Astrocyte (in vitro differentiated cells and primary cell): ENCODE results near the gene PDK2. TPM values are rescaled to one million over a fixed set of nuclear protein-coding genes. Genes with fewer than 3 reads are reported as not detected.

ENCODE experiments used
- DNase-seq: peaks from one replicate; pipeline ENCODE4 v3.0.0-alpha.2; 2010; ENCODE audit warnings: low read depth
- FAIRE-seq: peaks from 2 replicates; lab custom pipeline; 2011; peaks lifted over from hg19 to GRCh38; lab: Jason Lieb, UNC
- H2AFZ ChIP-seq: 2 replicates; pipeline ENCODE4 v1.6.0; 2012; ENCODE audit warnings: low read depth, low read length, inconsistent platforms
- H3K27ac ChIP-seq: 2 replicates; pipeline ENCODE4 v1.5.1; 2011; ENCODE audit warnings: low read depth, low read length, inconsistent platforms
- H3K27me3 ChIP-seq: 2 replicates; pipeline ENCODE4 v1.6.0; 2011; ENCODE audit warnings: low read length, inconsistent platforms; ENCODE audit not compliant: insufficient read depth
- H3K36me3 ChIP-seq: 2 replicates; pipeline ENCODE4 v1.5.1; 2011; ENCODE audit warnings: low read length, inconsistent platforms; ENCODE audit not compliant: insufficient read depth
- H3K4me1 ChIP-seq: 2 replicates; pipeline ENCODE4 v1.5.1; 2011; ENCODE audit warnings: low read length, inconsistent platforms; ENCODE audit not compliant: insufficient read depth
- H3K4me2 ChIP-seq: 2 replicates; pipeline ENCODE4 v1.6.0; 2012; ENCODE audit warnings: low read length, inconsistent platforms
- H3K4me3 ChIP-seq: 2 replicates; pipeline ENCODE4 v1.5.1; 2011; ENCODE audit warnings: low read depth, mild to moderate bottlenecking, low read length, inconsistent platforms; ENCODE audit not compliant: insufficient read depth
- H3K79me2 ChIP-seq: 2 replicates; pipeline ENCODE4 v1.6.0; 2012; ENCODE audit warnings: mild to moderate bottlenecking, low read length, inconsistent platforms; ENCODE audit not compliant: insufficient read depth
- H3K9ac ChIP-seq: 2 replicates; pipeline ENCODE4 v1.6.0; 2012; ENCODE audit warnings: mild to moderate bottlenecking, low read length, inconsistent platforms
- H3K9me3 ChIP-seq: 2 replicates; pipeline ENCODE4 v1.5.1; 2012; ENCODE audit warnings: low read depth, mild to moderate bottlenecking, low read length, inconsistent platforms; ENCODE audit not compliant: insufficient read depth
- H4K20me1 ChIP-seq: 2 replicates; pipeline ENCODE4 v1.6.0; 2012; ENCODE audit warnings: low read length, inconsistent platforms; ENCODE audit not compliant: insufficient read depth
- H3K27ac Mint-ChIP-seq: one replicate; pipeline ENCODE4 v1.8.0; 2021; ENCODE audit warnings: mild to moderate bottlenecking, mixed read lengths; ENCODE audit not compliant: unreplicated experiment
- H3K27me3 Mint-ChIP-seq: one replicate; pipeline ENCODE4 v1.8.0; 2021; ENCODE audit warnings: low read depth, mixed read lengths; ENCODE audit not compliant: unreplicated experiment
- H3K36me3 Mint-ChIP-seq: one replicate; pipeline ENCODE4 v1.8.0; 2021; ENCODE audit warnings: low read depth, mixed read lengths; ENCODE audit not compliant: unreplicated experiment
- H3K4me1 Mint-ChIP-seq: one replicate; pipeline ENCODE4 v1.8.0; 2021; ENCODE audit warnings: low read depth, mixed read lengths; ENCODE audit not compliant: unreplicated experiment
- H3K4me3 Mint-ChIP-seq: one replicate; pipeline ENCODE4 v1.8.0; 2021; ENCODE audit warnings: mild to moderate bottlenecking, moderate library complexity, mixed read lengths; ENCODE audit not compliant: unreplicated experiment
- H3K9me3 Mint-ChIP-seq: one replicate; pipeline ENCODE4 v1.8.0; 2021; ENCODE audit warnings: mild to moderate bottlenecking, mixed read lengths; ENCODE audit not compliant: unreplicated experiment
- CTCF ChIP-seq: IDR thresholded peaks from 2 replicates; pipeline ENCODE4 v1.5.1; 2011; ENCODE audit warnings: low read depth, mild to moderate bottlenecking, inconsistent platforms, low read length, moderate library complexity; ENCODE audit not compliant: insufficient read depth
- EZH2 ChIP-seq: IDR thresholded peaks from 2 replicates; pipeline ENCODE4 v1.6.1; 2012; ENCODE audit warnings: mild to moderate bottlenecking, low read length, inconsistent platforms; ENCODE audit not compliant: insufficient read depth
- total RNA-seq: library from RNA; stranded (reverse); gene quantifications from 2 replicates; pipeline ENCODE4 v1.2.1, GENCODE V29; 2021

PDK2 gene
- total RNA-seq, 1 donor from 2014 or later = 25.8 TPM

GRCh38 chr17:50076221-50076590 is 18.9 kb upstream of the PDK2 start:
- Histone ChIP-seq H3K4me3 (no peak overlapping the region), H3K79me2 (peaks cover 57% of the 10 kb centered on the region), H2AFZ (no peak overlapping the region), H3K36me3 (peaks cover 75% of the 10 kb centered on the region), H3K9me3 (no peaks in the 10 kb centered on the region), H3K27me3 (no peaks in the 10 kb centered on the region), H3K27ac (no peak overlapping the region), H4K20me1 (peaks cover 93% of the 10 kb centered on the region), H3K4me2 (no peak overlapping the region), H3K9ac (no peak overlapping the region), H3K4me1 (no peaks in the 10 kb centered on the region)
- no peak for DNase-seq
- H3K4me3 Mint-ChIP-seq = no peak overlapping the region
- peaks cover 7% of the 10 kb centered on the region for H3K4me1 Mint-ChIP-seq
- peaks cover 2% of the 10 kb centered on the region for H3K9me3 Mint-ChIP-seq
- H3K27ac Mint-ChIP-seq = no peak overlapping the region
- TF ChIP-seq EZH2 (no peak), CTCF (no peak)
- H3K27me3 Mint-ChIP-seq = no peaks in the 10 kb centered on the region
- peaks cover 42% of the 10 kb centered on the region for H3K36me3 Mint-ChIP-seq
- FAIRE-seq = no peak

- Histone ChIP-seq H2AFZ (no peak overlapping the region), H3K4me2 (no peak overlapping the region), H3K27ac (no peak overlapping the region), H3K27me3 (no peaks in the 10 kb centered on the region), H3K36me3 (peaks cover 75% of the 10 kb centered on the region), H3K4me1 (no peaks in the 10 kb centered on the region), H4K20me1 (peaks cover 89% of the 10 kb centered on the region), H3K9me3 (no peaks in the 10 kb centered on the region), H3K4me3 (no peak overlapping the region), H3K9ac (no peak overlapping the region), H3K79me2 (peaks cover 52% of the 10 kb centered on the region)
- FAIRE-seq (no peak), DNase-seq (no peak)
- Mint-ChIP-seq H3K9me3 (no peaks in the 10 kb centered on the region), H3K4me3 (no peak overlapping the region), H3K27ac (no peak overlapping the region), H3K4me1 (peaks cover 5% of the 10 kb centered on the region), H3K27me3 (no peaks in the 10 kb centered on the region), H3K36me3 (peaks cover 39% of the 10 kb centered on the region)
- TF ChIP-seq CTCF (no peak), EZH2 (no peak)
These were observed 18.4 kb upstream of the PDK2 start for GRCh38 chr17:50076591-50077235.

- no peak for DNase-seq
- no peaks in the 10 kb centered on the region for H3K27me3 ChIP-seq
- H3K27ac Mint-ChIP-seq = no peak overlapping the region
- H3K4me3 Mint-ChIP-seq = no peak overlapping the region
- no peaks in the 10 kb centered on the region for H3K27me3 Mint-ChIP-seq
- peaks cover 41% of the 10 kb centered on the region for H3K79me2 ChIP-seq
- H3K9me3 ChIP-seq = no peaks in the 10 kb centered on the region
- H3K9me3 Mint-ChIP-seq = no peaks in the 10 kb centered on the region
- no peak overlapping the region for H3K27ac ChIP-seq
- H3K4me2 ChIP-seq = no peak overlapping the region
- TF ChIP-seq EZH2 (no peak), CTCF (no peak)
- H2AFZ ChIP-seq = no peak overlapping the region
- FAIRE-seq = no peak
- H3K4me3 ChIP-seq = no peak overlapping the region
- peaks cover 80% of the 10 kb centered on the region for H3K36me3 ChIP-seq
- no peaks in the 10 kb centered on the region for H3K4me1 Mint-ChIP-seq
- peak overlapping the region; percentile 2 for H3K9ac ChIP-seq
- H4K20me1 ChIP-seq = peaks cover 73% of the 10 kb centered on the region
- H3K36me3 Mint-ChIP-seq = peaks cover 40% of the 10 kb centered on the region
- H3K4me1 ChIP-seq = no peaks in the 10 kb centered on the region
These were observed 16.7 kb upstream of the PDK2 start for GRCh38 chr17:50078430-50078829.
